ENCODE measurements around the gene ABLIM3.

ABLIM3 gene

DNA sequence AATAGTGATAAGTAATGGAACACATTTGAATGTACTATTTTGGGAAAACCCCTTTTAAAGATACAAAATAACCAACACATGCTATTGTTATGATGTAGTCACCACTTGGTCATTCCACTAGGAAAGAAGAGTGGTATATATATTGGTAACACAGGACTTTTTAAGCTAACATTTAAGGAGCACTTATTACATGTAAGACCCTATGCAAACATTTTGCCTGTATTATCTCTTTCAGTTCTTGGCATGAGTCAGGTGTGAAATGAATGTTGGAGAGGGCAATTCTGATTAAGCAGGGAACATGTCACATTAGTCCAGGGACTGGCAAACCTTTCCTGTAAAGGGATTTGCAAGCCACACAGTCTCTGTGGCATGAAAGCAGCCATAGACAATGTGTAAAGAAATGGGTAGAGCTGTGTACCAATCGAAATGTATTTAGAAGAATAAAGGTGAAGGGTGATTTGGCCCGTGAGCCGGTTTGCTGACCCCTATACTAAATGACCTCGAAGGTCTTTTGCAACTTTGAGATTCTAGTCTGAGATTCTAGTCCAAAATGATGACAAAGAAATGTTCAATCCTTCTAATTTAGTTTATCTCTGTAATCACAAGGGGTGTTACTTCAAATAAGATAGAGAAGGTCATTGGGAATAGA is 15.3 kb downstream of the ABLIM3 start:
- Histone ChIP-seq H3K4me3 (ENCODE audit: low read depth in 1 of 2, low read length in 2 of 2) (no peak overlapping the region), H3K27ac (ENCODE audit: low read depth, low read length) (no peak overlapping the region), H3K9ac (ENCODE audit: low read depth in 1 of 2, low read length in 2 of 2) (no peak overlapping the region), H3K9me3 (ENCODE audit: control insufficient read depth in 1 of 2, low read length in 2 of 2) (no peaks in the 10 kb centered on the region), H3K36me3 (ENCODE audit: control insufficient read depth in 1 of 2, insufficient read depth in 2 of 2, low read length in 2 of 2) (no peaks in the 10 kb centered on the region), H3K27me3 (ENCODE audit: control insufficient read depth in 1 of 2, insufficient read depth in 2 of 2, low read length in 2 of 2) (no peaks in the 10 kb centered on the region), H3K4me1 (ENCODE audit: control insufficient read depth in 1 of 2, insufficient read depth in 2 of 2, low read length in 2 of 2) (peaks cover 0 to 16% of the 10 kb centered on the region in 2 donors)

- Histone ChIP-seq H3K9me3 (ENCODE audit: control insufficient read depth in 1 of 2, low read length in 2 of 2) (no peaks in the 10 kb centered on the region), H3K4me1 (ENCODE audit: control insufficient read depth in 1 of 2, insufficient read depth in 2 of 2, low read length in 2 of 2) (peaks cover 0 to 12% of the 10 kb centered on the region in 2 donors), H3K4me3 (ENCODE audit: low read depth in 1 of 2, low read length in 2 of 2) (no peak overlapping the region), H3K27me3 (ENCODE audit: control insufficient read depth in 1 of 2, insufficient read depth in 2 of 2, low read length in 2 of 2) (no peaks in the 10 kb centered on the region), H3K27ac (ENCODE audit: low read depth, low read length) (no peak overlapping the region), H3K9ac (ENCODE audit: low read depth in 1 of 2, low read length in 2 of 2) (no peak overlapping the region), H3K36me3 (ENCODE audit: control insufficient read depth in 1 of 2, insufficient read depth in 2 of 2, low read length in 2 of 2) (no peaks in the 10 kb centered on the region)
Observed at GRCh38 chr5:149157330-149157729, 16.0 kb downstream of the ABLIM3 start.

GRCh38 chr5:149160291-149160787 is 19.0 kb downstream of the ABLIM3 start:
- Histone ChIP-seq H3K4me1 (ENCODE audit: control insufficient read depth in 1 of 2, insufficient read depth in 2 of 2, low read length in 2 of 2) (peaks cover 0 to 12% of the 10 kb centered on the region in 2 donors), H3K4me3 (ENCODE audit: low read depth in 1 of 2, low read length in 2 of 2) (no peak overlapping the region), H3K27ac (ENCODE audit: low read depth, low read length) (no peak overlapping the region), H3K9me3 (ENCODE audit: control insufficient read depth in 1 of 2, low read length in 2 of 2) (no peaks in the 10 kb centered on the region), H3K27me3 (ENCODE audit: control insufficient read depth in 1 of 2, insufficient read depth in 2 of 2, low read length in 2 of 2) (no peaks in the 10 kb centered on the region), H3K9ac (ENCODE audit: low read depth in 1 of 2, low read length in 2 of 2) (no peak overlapping the region), H3K36me3 (ENCODE audit: control insufficient read depth in 1 of 2, insufficient read depth in 2 of 2, low read length in 2 of 2) (no peaks in the 10 kb centered on the region)

- H3K36me3 ChIP-seq (ENCODE audit: control insufficient read depth in 1 of 2, insufficient read depth in 2 of 2, low read length in 2 of 2) = no peaks in the 10 kb centered on the region
- peaks cover 0 to 12% of the 10 kb centered on the region in 2 donors for H3K4me1 ChIP-seq (ENCODE audit: control insufficient read depth in 1 of 2, insufficient read depth in 2 of 2, low read length in 2 of 2)
- H3K27me3 ChIP-seq (ENCODE audit: control insufficient read depth in 1 of 2, insufficient read depth in 2 of 2, low read length in 2 of 2) = no peaks in the 10 kb centered on the region
- no peak overlapping the region for H3K9ac ChIP-seq (ENCODE audit: low read depth in 1 of 2, low read length in 2 of 2)
- no peaks in the 10 kb centered on the region for H3K9me3 ChIP-seq (ENCODE audit: control insufficient read depth in 1 of 2, low read length in 2 of 2)
- H3K4me3 ChIP-seq (ENCODE audit: low read depth in 1 of 2, low read length in 2 of 2) = no peak overlapping the region
- no peak overlapping the region for H3K27ac ChIP-seq (ENCODE audit: low read depth, low read length)
Observed at GRCh38 chr5:149161026-149161687, 19.9 kb downstream of the ABLIM3 start.

DNA sequence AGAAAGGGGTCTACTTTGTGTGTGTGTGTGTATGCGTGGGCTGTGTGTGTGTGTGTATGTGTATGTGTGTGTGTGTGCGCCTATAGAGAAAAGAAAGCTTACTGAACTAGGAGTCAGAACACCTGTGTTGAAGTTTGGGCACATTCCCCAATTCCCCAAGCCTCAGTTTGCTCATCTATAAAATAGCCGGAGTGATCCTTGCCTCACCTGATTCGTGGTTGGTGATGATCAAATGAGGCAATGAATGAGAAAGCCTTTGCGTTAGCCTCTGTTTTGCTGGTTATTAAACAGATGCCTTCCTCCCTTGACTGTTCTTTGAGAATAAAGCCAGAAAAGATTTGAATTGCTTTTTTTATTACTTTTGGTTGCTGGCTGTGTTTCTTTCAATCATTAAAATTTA is 20.6 kb downstream of the ABLIM3 start:
- H3K4me1 ChIP-seq (ENCODE audit: control insufficient read depth in 1 of 2, insufficient read depth in 2 of 2, low read length in 2 of 2) = peaks cover 0 to 12% of the 10 kb centered on the region in 2 donors
- no peaks in the 10 kb centered on the region for H3K9me3 ChIP-seq (ENCODE audit: control insufficient read depth in 1 of 2, low read length in 2 of 2)
- no peak overlapping the region for H3K4me3 ChIP-seq (ENCODE audit: low read depth in 1 of 2, low read length in 2 of 2)
- H3K27me3 ChIP-seq (ENCODE audit: control insufficient read depth in 1 of 2, insufficient read depth in 2 of 2, low read length in 2 of 2) = no peaks in the 10 kb centered on the region
- H3K9ac ChIP-seq (ENCODE audit: low read depth in 1 of 2, low read length in 2 of 2) = no peak overlapping the region
- H3K36me3 ChIP-seq (ENCODE audit: control insufficient read depth in 1 of 2, insufficient read depth in 2 of 2, low read length in 2 of 2) = no peaks in the 10 kb centered on the region
- H3K27ac ChIP-seq (ENCODE audit: low read depth, low read length) = no peak overlapping the region

- Histone ChIP-seq H3K9ac (ENCODE audit: low read depth in 1 of 2, low read length in 2 of 2) (no peak overlapping the region), H3K27me3 (ENCODE audit: control insufficient read depth in 1 of 2, insufficient read depth in 2 of 2, low read length in 2 of 2) (no peaks in the 10 kb centered on the region), H3K36me3 (ENCODE audit: control insufficient read depth in 1 of 2, insufficient read depth in 2 of 2, low read length in 2 of 2) (no peaks in the 10 kb centered on the region), H3K4me3 (ENCODE audit: low read depth in 1 of 2, low read length in 2 of 2) (no peak overlapping the region), H3K9me3 (ENCODE audit: control insufficient read depth in 1 of 2, low read length in 2 of 2) (no peaks in the 10 kb centered on the region), H3K4me1 (ENCODE audit: control insufficient read depth in 1 of 2, insufficient read depth in 2 of 2, low read length in 2 of 2) (peaks cover 0 to 12% of the 10 kb centered on the region in 2 donors), H3K27ac (ENCODE audit: low read depth, low read length) (no peak overlapping the region)
Observed at GRCh38 chr5:149162401-149163084, 21.2 kb downstream of the ABLIM3 start.

DNA sequence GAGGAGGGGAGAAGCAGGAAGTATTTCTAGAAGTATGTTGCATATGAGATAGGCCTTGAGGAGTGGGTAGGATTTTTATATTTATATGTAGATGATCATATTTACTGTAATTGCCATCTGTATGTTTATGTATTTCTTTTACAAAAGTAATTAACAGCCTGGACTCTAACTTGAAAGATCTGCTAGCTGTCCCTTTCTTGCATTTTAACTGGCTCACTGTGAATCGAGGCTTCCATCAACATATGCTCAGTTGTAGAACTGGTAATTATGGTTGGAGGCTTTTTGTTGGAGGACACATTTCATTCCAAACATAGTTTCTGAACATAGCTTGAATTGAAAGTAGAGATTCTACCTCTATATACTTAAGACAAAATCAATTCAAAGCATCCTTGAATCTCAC is 23.4 kb downstream of the ABLIM3 start:
- H3K9ac ChIP-seq (ENCODE audit: low read depth in 1 of 2, low read length in 2 of 2) = no peak overlapping the region
- H3K36me3 ChIP-seq (ENCODE audit: control insufficient read depth in 1 of 2, insufficient read depth in 2 of 2, low read length in 2 of 2) = no peaks in the 10 kb centered on the region

GRCh38 chr5:149166128-149166527 is 24.8 kb downstream of the ABLIM3 start:
- H3K9ac ChIP-seq (ENCODE audit: low read depth in 1 of 2, low read length in 2 of 2) = no peak overlapping the region
- H3K9me3 ChIP-seq (ENCODE audit: control insufficient read depth in 1 of 2, low read length in 2 of 2) = no peaks in the 10 kb centered on the region
- H3K4me3 ChIP-seq (ENCODE audit: low read depth in 1 of 2, low read length in 2 of 2) = no peak overlapping the region
- no peak overlapping the region for H3K27ac ChIP-seq (ENCODE audit: low read depth, low read length)
- H3K4me1 ChIP-seq (ENCODE audit: control insufficient read depth in 1 of 2, insufficient read depth in 2 of 2, low read length in 2 of 2) = peaks cover 0 to 4% of the 10 kb centered on the region in 2 donors
- H3K27me3 ChIP-seq (ENCODE audit: control insufficient read depth in 1 of 2, insufficient read depth in 2 of 2, low read length in 2 of 2) = no peaks in the 10 kb centered on the region
- no peaks in the 10 kb centered on the region for H3K36me3 ChIP-seq (ENCODE audit: control insufficient read depth in 1 of 2, insufficient read depth in 2 of 2, low read length in 2 of 2)

More for the DNA sequence above, 23.4 kb downstream of the ABLIM3 start:
- H3K9me3 ChIP-seq (ENCODE audit: control insufficient read depth in 1 of 2, low read length in 2 of 2) = no peaks in the 10 kb centered on the region
- no peak overlapping the region for H3K27ac ChIP-seq (ENCODE audit: low read depth, low read length)
- peaks cover 0 to 12% of the 10 kb centered on the region in 2 donors for H3K4me1 ChIP-seq (ENCODE audit: control insufficient read depth in 1 of 2, insufficient read depth in 2 of 2, low read length in 2 of 2)
- no peaks in the 10 kb centered on the region for H3K27me3 ChIP-seq (ENCODE audit: control insufficient read depth in 1 of 2, insufficient read depth in 2 of 2, low read length in 2 of 2)
- H3K4me3 ChIP-seq (ENCODE audit: low read depth in 1 of 2, low read length in 2 of 2) = no peak overlapping the region

- no peak overlapping the region for H3K4me3 ChIP-seq (ENCODE audit: low read depth in 1 of 2, low read length in 2 of 2)
- H3K27me3 ChIP-seq (ENCODE audit: control insufficient read depth in 1 of 2, insufficient read depth in 2 of 2, low read length in 2 of 2) = no peaks in the 10 kb centered on the region
- no peaks in the 10 kb centered on the region for H3K4me1 ChIP-seq (ENCODE audit: control insufficient read depth in 1 of 2, insufficient read depth in 2 of 2, low read length in 2 of 2)
- no peak overlapping the region for H3K27ac ChIP-seq (ENCODE audit: low read depth, low read length)
- H3K36me3 ChIP-seq (ENCODE audit: control insufficient read depth in 1 of 2, insufficient read depth in 2 of 2, low read length in 2 of 2) = no peaks in the 10 kb centered on the region
- no peaks in the 10 kb centered on the region for H3K9me3 ChIP-seq (ENCODE audit: control insufficient read depth in 1 of 2, low read length in 2 of 2)
- no peak overlapping the region for H3K9ac ChIP-seq (ENCODE audit: low read depth in 1 of 2, low read length in 2 of 2)
Observed at GRCh38 chr5:149166591-149167100, 25.4 kb downstream of the ABLIM3 start.
